SU-DHL-6 (cell line): Measurements from ENCODE around the gene RNASEH2C.
"Not testable (repeated sequence)": the region's sequence is repeated elsewhere in the genome, so short reads cannot be mapped to it uniquely, and the experiment has no call there.

Experiments
- H2AFZ ChIP-seq: fragments of 200-600 bp; sonication (generic); 2 replicates; pipeline ENCODE4 v1.6.1; 2014; ENCODE audit warnings: low read depth, mild to moderate bottlenecking, moderate library complexity, mixed read lengths, antibody characterized with exemption, low read length; ENCODE audit not compliant: severe bottlenecking
- H3F3A ChIP-seq: fragments of 200-600 bp; shearing (Covaris generic); 2 replicates; pipeline ENCODE4 v1.6.0; 2016; ENCODE audit warnings: antibody characterized with exemption, mild to moderate bottlenecking; ENCODE audit not compliant: insufficient read depth
- H3K27ac ChIP-seq: fragments of 200-600 bp; sonication (generic); 2 replicates; pipeline ENCODE4 v1.5.1; 2016; ENCODE audit warnings: low read depth, mild to moderate bottlenecking, low read length, moderate library complexity, mixed read lengths
- H3K27me3 ChIP-seq: fragments of 200-600 bp; sonication (generic), shearing (Covaris generic); 2 replicates; pipeline ENCODE4 v1.6.0; 2014; ENCODE audit warnings: mild to moderate bottlenecking, low read length
- H3K36me3 ChIP-seq: fragments of 200-600 bp; sonication (generic); 2 replicates; pipeline ENCODE4 v1.6.1; 2014; ENCODE audit warnings: mild to moderate bottlenecking, low read length, mixed read lengths
- H3K4me2 ChIP-seq: fragments of 300-600, 200-600 bp; shearing (Covaris generic), sonication (generic); 2 replicates; pipeline ENCODE4 v1.6.0; 2014; ENCODE audit warnings: low read length, low read depth, mild to moderate bottlenecking; ENCODE audit not compliant: poor library complexity, severe bottlenecking
- H3K4me3 ChIP-seq: fragments of 200-600 bp; sonication (generic); 2 replicates; pipeline ENCODE4 v1.5.1; 2014; ENCODE audit warnings: antibody characterized with exemption, low read length, mild to moderate bottlenecking, mixed read lengths; ENCODE audit not compliant: insufficient read depth, poor library complexity, severe bottlenecking
- H3K79me2 ChIP-seq: fragments of 200-600 bp; sonication (generic); 2 replicates; pipeline ENCODE4 v1.6.1; 2014; ENCODE audit warnings: mild to moderate bottlenecking, low read length, moderate library complexity; ENCODE audit not compliant: insufficient read depth
- H3K9ac ChIP-seq: fragments of 200-600 bp; sonication (generic); 2 replicates; pipeline ENCODE4 v1.7.0; 2014; ENCODE audit warnings: mild to moderate bottlenecking, low read length
- H3K9me2 ChIP-seq: fragments of 200-600 bp; sonication (generic); replicated peaks from 2 replicates; pipeline ENCODE4 v1.6.1; 2014; ENCODE audit warnings: low read length; ENCODE audit not compliant: insufficient read depth
- H3K9me3 ChIP-seq: fragments of 200-600 bp; sonication (generic); 2 replicates; pipeline ENCODE4 v1.6.1; 2014; ENCODE audit warnings: low read length, mixed read lengths; ENCODE audit not compliant: insufficient read depth
- H4K20me1 ChIP-seq: fragments of 200-600 bp; sonication (generic); 2 replicates; pipeline ENCODE4 v1.6.1; 2014; ENCODE audit warnings: low read depth, mild to moderate bottlenecking, antibody characterized with exemption, low read length, moderate library complexity, mixed read lengths
- EZH2phosphoT487 ChIP-seq: fragments of 200-600 bp; sonication (generic), shearing (Covaris generic); conservative IDR thresholded peaks from 2 replicates; pipeline ENCODE4 v1.6.1; 2018; ENCODE audit warnings: mild to moderate bottlenecking, antibody characterized with exemption, low read length, moderate library complexity, mixed read lengths
- TF ChIP-seq, protein P1 (sequence below): fragments of 200-600 bp; sonication (generic); IDR thresholded peaks from one replicate; pipeline ENCODE4 v1.5.1; 2017; ENCODE audit warnings: antibody characterized with exemption, mild to moderate bottlenecking, low read length, moderate library complexity; ENCODE audit not compliant: insufficient read depth, poor library complexity, severe bottlenecking

The RNASEH2C gene

DNA sequence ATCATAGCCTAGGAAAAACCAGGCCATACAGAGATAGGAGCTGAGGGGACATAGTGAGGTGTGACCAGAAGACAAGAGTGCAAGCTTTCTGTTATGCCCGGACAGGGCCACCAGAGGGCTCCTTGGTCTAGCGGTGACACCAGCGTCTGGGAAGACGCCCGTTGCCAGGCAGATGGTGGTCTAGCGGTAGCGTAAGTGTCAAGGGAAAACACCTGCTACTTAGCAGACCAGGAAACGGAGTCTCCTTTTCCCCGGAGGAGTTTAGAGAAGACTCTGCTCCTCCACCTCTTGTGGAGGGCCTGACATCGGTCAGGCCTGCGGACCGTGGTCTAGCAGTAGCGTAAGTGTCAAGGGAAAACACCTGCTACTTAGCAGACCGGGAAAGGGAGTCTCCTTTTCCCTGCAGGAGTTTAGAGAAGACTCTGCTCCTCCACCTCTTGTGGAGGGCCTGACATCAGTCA is 14.3 kb downstream of the RNASEH2C start:
- not testable (repeated sequence) for H3K79me2 ChIP-seq, H4K20me1 ChIP-seq, H3K27me3 ChIP-seq, H3K27ac ChIP-seq, H3K4me3 ChIP-seq, H3K36me3 ChIP-seq, H3K9me2 ChIP-seq, H3K9me3 ChIP-seq, H3F3A ChIP-seq, H3K9ac ChIP-seq
- H2AFZ ChIP-seq, result peak overlapping the region; percentile 6
- TF ChIP-seq, protein P1, sequence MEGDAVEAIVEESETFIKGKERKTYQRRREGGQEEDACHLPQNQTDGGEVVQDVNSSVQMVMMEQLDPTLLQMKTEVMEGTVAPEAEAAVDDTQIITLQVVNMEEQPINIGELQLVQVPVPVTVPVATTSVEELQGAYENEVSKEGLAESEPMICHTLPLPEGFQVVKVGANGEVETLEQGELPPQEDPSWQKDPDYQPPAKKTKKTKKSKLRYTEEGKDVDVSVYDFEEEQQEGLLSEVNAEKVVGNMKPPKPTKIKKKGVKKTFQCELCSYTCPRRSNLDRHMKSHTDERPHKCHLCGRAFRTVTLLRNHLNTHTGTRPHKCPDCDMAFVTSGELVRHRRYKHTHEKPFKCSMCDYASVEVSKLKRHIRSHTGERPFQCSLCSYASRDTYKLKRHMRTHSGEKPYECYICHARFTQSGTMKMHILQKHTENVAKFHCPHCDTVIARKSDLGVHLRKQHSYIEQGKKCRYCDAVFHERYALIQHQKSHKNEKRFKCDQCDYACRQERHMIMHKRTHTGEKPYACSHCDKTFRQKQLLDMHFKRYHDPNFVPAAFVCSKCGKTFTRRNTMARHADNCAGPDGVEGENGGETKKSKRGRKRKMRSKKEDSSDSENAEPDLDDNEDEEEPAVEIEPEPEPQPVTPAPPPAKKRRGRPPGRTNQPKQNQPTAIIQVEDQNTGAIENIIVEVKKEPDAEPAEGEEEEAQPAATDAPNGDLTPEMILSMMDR, result peak; percentile 30
- H3K4me2 ChIP-seq, result peak overlapping the region; percentile 26

DNA sequence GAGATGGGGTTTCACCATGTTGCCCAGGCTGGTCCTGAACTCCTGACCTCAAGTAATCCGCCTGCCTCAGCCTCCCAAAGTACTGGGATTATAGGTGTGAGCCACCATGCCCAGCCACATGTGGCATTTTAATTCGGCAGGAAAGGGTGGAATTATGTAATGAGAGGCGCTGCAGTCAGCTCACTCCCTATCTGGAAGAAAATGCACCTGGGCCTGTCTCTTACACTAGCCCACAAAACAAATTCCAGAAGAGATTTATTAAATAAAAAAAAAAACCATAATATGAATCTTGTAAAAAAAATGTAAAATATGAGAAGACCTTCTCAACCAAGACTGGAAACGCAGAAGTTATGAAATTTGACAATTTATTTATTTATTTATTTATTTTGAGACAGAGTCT is 16.8 kb downstream of the RNASEH2C start:
- Histone ChIP-seq H3K36me3 (no peaks in the 10 kb centered on the region), H3K27me3 (no peaks in the 10 kb centered on the region), H3F3A (no peaks in the 10 kb centered on the region), H3K4me2 (no peak overlapping the region), H2AFZ (no peak overlapping the region), H4K20me1 (no peaks in the 10 kb centered on the region), H3K4me3 (no peak overlapping the region), H3K79me2 (no peaks in the 10 kb centered on the region), H3K27ac (no peak overlapping the region), H3K9me3 (no peaks in the 10 kb centered on the region), H3K9me2 (no peaks in the 10 kb centered on the region), H3K9ac (no peak overlapping the region)
- TF ChIP-seq, protein P1, result no peak
- no peak for TF ChIP-seq EZH2phosphoT487

DNA sequence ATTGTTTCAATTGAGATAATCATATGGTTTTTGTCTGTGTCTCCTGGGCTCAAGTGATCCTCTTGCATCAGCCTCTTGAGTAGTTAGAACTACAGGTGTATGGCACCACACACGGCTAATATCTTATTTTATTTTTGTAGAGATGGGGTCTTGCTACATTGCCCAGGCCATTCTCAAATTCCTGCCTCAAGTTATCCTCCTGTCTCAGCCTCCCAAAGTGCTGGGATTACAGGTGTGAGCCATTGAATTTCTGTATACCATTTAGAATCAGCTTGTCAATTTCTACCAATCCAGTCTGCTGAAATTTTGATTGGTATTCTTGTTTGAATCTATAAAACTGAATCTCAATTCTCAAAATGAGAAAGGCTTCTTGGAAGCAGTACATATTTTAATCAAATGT is 18.9 kb downstream of the RNASEH2C start:
- Histone ChIP-seq H2AFZ (no peak overlapping the region), H3K9ac (no peak overlapping the region), H3K36me3 (no peaks in the 10 kb centered on the region)

More for the DNA sequence above, 18.9 kb downstream of the RNASEH2C start:
- Histone ChIP-seq H3K79me2 (no peaks in the 10 kb centered on the region), H3K4me2 (no peak overlapping the region), H3K9me2 (no peaks in the 10 kb centered on the region), H4K20me1 (no peaks in the 10 kb centered on the region), H3K27me3 (no peaks in the 10 kb centered on the region), H3K9me3 (no peaks in the 10 kb centered on the region), H3F3A (no peaks in the 10 kb centered on the region), H3K27ac (no peak overlapping the region), H3K4me3 (no peak overlapping the region)
- TF ChIP-seq, protein P1, result no peak
- TF ChIP-seq EZH2phosphoT487, result no peak
